ENCODE results near the gene PSMG2.

PSMG2 gene

DNA sequence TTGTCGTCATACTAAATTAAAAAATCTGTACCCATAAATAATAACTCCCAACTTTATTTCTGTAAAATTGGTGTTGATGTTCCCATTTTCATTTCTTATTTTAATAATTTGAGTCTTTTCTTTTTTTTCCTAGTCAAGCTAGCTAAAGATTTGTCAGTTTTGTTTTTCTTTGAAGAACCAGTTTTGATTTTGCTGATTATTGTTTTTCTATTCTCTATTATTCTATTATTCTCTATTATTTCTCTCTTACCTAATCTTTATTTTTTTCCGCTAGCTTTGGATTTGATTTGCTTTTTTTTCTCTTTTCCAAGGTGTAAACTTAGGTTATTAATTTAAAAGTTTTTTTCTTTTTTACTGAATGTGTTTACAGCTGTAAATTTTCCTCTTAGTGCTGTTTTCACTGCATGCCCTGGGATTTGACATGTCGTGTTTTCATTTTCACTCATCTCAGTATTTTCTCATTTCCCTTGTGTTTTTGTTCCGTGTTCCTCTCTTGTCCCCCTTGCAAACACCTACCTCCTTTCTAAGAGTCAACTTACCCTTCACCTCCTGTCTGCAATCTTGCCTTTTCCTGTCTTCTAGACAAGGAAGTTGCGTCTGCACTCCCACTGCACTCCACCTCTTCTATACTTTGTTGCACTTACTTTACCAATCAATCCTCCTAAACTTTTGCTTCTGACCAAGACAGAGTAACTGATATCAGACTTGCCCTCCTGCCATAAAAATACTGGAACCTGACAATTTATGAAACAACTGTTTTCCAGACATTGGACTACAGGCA is 18.8 kb downstream of the PSMG2 start:
- H3K27me3 ChIP-seq (ENCODE audit: control insufficient read depth, insufficient read depth, low read length): no peaks in the 10 kb centered on the region
- H3K36me3 ChIP-seq (ENCODE audit: control insufficient read depth, insufficient read depth, low read length): no peaks in the 10 kb centered on the region
- H3K4me1 ChIP-seq: no peaks in the 10 kb centered on the region
- H2AFZ ChIP-seq: no peak overlapping the region
- TF ChIP-seq, protein P1, sequence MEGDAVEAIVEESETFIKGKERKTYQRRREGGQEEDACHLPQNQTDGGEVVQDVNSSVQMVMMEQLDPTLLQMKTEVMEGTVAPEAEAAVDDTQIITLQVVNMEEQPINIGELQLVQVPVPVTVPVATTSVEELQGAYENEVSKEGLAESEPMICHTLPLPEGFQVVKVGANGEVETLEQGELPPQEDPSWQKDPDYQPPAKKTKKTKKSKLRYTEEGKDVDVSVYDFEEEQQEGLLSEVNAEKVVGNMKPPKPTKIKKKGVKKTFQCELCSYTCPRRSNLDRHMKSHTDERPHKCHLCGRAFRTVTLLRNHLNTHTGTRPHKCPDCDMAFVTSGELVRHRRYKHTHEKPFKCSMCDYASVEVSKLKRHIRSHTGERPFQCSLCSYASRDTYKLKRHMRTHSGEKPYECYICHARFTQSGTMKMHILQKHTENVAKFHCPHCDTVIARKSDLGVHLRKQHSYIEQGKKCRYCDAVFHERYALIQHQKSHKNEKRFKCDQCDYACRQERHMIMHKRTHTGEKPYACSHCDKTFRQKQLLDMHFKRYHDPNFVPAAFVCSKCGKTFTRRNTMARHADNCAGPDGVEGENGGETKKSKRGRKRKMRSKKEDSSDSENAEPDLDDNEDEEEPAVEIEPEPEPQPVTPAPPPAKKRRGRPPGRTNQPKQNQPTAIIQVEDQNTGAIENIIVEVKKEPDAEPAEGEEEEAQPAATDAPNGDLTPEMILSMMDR (IDR thresholded peaks at IDR 0.05): no peak
- H3K27ac ChIP-seq: no peak overlapping the region
- H3K9ac ChIP-seq: no peak overlapping the region
- no peak overlapping the region for H3K4me3 ChIP-seq (ENCODE audit: low read depth, low read length)
- H3K4me2 ChIP-seq (ENCODE audit: low read length): no peak overlapping the region
- H3K9me3 ChIP-seq (ENCODE audit: control insufficient read depth, low read length): no peaks in the 10 kb centered on the region
- H3K79me2 ChIP-seq: peaks cover 3% of the 10 kb centered on the region

DNA sequence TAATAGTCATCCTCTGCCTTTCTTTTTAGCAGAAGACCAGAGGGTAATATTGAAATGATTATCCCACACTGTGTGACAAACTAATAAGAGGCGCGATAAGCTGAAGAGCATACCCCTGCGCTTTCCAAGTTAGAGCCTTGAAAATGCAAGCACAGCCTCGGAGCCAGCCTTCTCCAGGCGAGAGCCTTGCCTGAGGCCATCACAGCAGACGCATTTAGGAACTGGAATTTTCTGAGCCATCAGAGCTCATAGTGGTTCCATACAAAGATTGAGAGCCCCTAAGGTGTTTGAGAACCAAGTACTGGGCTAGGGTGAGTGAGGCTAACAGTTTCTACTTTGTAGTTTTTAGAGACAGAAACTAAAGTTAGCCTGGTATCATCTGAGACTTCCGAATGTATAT is 19.9 kb downstream of the PSMG2 start:
- Histone ChIP-seq H3K4me2 (ENCODE audit: low read length) (no peak overlapping the region), H3K79me2 (no peaks in the 10 kb centered on the region), H3K4me3 (ENCODE audit: low read depth, low read length) (no peak overlapping the region), H3K27ac (no peak overlapping the region), H3K4me1 (no peaks in the 10 kb centered on the region), H3K9me3 (ENCODE audit: control insufficient read depth, low read length) (no peaks in the 10 kb centered on the region), H3K27me3 (ENCODE audit: control insufficient read depth, insufficient read depth, low read length) (no peaks in the 10 kb centered on the region), H3K9ac (no peak overlapping the region), H2AFZ (no peak overlapping the region), H3K36me3 (ENCODE audit: control insufficient read depth, insufficient read depth, low read length) (no peaks in the 10 kb centered on the region)
- TF ChIP-seq, protein P1 (IDR thresholded peaks at IDR 0.05): no peak

DNA sequence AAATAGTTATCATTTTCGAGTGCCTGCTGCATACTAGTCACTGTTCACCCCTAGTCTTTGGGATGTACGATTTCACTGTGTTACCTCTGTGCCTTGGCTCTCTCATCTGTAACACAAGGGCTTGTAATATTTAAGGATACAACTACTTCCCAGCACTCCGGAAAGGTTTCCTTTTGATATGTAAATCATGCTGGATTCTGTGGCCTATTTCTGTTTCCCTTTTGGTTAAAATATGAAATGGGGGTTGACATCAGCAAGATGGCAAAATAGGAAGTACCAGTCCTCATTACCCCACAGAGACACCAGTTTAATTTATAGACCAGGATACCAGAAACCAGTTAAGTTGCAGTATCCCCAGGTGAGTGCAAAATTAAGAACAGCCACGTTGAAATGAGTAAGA is 23.5 kb downstream of the PSMG2 start:
- Histone ChIP-seq H3K27me3 (ENCODE audit: control insufficient read depth, insufficient read depth, low read length) (no peaks in the 10 kb centered on the region), H3K4me3 (ENCODE audit: low read depth, low read length) (no peak overlapping the region), H2AFZ (no peak overlapping the region), H3K27ac (no peak overlapping the region), H3K4me2 (ENCODE audit: low read length) (no peak overlapping the region), H3K9ac (no peak overlapping the region), H3K79me2 (no peaks in the 10 kb centered on the region), H3K36me3 (ENCODE audit: control insufficient read depth, insufficient read depth, low read length) (no peaks in the 10 kb centered on the region), H3K9me3 (ENCODE audit: control insufficient read depth, low read length) (no peaks in the 10 kb centered on the region), H3K4me1 (no peaks in the 10 kb centered on the region)
- TF ChIP-seq, protein P1 (IDR thresholded peaks at IDR 0.05): no peak

DNA sequence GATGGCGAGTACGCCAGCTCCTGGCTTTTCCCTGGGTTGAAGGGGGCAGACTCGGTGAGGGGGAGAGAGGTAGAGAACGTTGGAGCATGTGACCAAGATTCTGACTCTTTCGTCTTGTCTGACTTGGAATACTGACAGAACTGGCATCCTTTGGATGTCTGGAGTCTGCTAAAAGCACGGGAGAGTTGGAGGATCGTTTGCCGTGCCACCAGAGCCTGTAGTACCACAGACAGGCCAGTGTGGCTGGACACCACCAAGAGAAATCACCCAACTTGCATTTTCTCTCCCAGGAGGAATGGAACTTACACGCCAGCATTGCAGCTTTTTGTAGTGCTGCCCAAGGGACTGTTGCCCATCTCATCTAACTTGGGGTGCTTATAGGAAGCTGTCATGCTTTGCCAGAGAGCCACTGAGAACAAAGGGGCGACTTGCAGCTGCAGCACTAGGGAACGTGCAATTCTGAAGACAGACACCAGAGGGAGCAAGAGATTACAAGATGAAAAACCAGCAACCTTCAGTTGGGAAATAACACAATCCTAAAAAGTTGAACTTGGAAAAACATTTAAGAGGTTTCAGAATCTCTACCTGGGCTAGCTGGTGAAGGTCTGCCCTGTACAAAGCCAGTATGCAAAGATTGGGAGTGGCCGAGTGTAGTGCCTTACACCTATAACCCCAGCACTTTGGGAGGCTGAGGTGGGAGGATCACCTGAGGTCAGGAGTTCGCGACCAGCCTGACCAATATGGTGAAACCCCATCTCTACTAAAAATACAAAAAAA is 24.1 kb downstream of the PSMG2 start:
- H3K4me1 ChIP-seq: no peaks in the 10 kb centered on the region
- H3K36me3 ChIP-seq (ENCODE audit: control insufficient read depth, insufficient read depth, low read length): no peaks in the 10 kb centered on the region
- TF ChIP-seq, protein P1 (IDR thresholded peaks at IDR 0.05): peak; percentile 90
- H3K4me2 ChIP-seq (ENCODE audit: low read length): no peak overlapping the region
- H3K27me3 ChIP-seq (ENCODE audit: control insufficient read depth, insufficient read depth, low read length): no peaks in the 10 kb centered on the region
- no peak overlapping the region for H3K9ac ChIP-seq
- H2AFZ ChIP-seq: no peak overlapping the region
- H3K9me3 ChIP-seq (ENCODE audit: control insufficient read depth, low read length): no peaks in the 10 kb centered on the region
- no peak overlapping the region for H3K27ac ChIP-seq
- H3K79me2 ChIP-seq: no peaks in the 10 kb centered on the region
- H3K4me3 ChIP-seq (ENCODE audit: low read depth, low read length): no peak overlapping the region
